HG03139 (cell line): ENCODE data around the gene TREX2.
"Not testable (repeated sequence)": the region's sequence is repeated elsewhere in the genome, so short reads cannot be mapped to it uniquely, and the experiment has no call there.

ENCODE experiments used
- ATAC-seq: cut with Tn5 transposase; IDR thresholded peaks from one replicate; pipeline ENCODE4 v1.9.1; 2021; ENCODE audit not compliant: unreplicated experiment

The TREX2 gene

DNA sequence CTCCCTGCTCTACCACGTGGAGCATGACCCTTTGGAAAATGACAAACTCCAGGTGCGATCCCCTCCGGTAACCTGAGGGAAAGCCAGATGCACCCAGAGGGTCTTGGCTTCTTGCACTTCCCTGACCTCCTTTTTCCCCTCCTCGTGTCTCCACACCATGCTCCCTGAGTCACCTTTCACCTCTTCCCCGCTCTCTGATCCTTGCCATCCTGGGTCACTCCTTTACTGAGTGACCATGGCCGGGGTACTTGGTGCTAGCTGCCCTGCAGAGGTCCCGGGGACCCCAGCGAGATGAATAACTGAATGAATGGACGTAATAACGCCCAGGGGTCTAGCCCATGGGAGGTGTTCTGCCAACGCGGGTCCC, 35.0 kb downstream of the TREX2 start:
- ATAC-seq, result no peak

DNA sequence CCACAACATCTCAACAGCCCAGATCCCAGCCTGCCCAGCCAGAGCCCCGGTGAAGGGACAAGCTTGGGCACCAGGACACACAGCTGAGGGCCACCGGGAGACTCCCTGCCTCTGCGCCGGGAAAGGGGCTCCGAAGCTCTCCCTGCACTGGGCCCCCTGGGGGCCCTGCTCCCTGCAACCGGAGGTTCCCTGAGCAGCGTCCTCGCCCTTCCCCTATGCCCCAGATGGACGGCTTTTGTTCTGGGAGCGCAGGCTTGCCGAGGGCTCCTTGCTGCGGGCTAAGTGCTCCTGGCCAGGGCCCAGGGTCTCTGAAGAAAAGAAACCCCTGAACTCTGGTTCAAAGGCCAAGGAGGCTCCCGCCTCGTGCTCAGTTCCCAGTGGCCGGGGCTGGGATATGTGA, 35.5 kb downstream of the TREX2 start:
- no peak for ATAC-seq

- no peak for ATAC-seq
Measured at GRCh38 chrX:153409414-153410101, 36.3 kb downstream of the TREX2 start.

DNA sequence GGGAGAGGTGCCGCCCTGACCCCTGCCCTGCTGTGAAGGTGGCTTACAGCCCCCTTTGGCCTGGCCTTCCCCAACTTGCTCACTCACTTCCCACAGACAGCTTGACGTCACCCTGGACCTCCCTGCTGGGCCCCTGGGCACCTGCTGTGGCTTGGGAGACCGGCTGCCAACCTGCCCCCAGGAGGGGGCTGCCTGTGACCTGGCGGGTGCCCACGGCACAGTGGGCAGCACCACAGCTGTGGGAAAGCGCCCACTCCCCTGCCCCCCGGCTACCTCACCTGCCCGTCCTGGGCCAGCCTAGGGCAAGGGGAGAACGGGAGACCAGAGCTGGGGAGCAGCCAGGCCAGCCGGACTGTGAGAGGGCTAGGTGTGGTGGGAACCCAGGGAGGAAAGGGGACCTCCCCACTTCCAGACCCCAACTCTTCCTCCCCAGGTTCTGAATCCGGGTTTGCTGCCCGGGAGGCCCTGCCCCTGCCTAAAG, 36.9 kb downstream of the TREX2 start:
- no peak for ATAC-seq

DNA sequence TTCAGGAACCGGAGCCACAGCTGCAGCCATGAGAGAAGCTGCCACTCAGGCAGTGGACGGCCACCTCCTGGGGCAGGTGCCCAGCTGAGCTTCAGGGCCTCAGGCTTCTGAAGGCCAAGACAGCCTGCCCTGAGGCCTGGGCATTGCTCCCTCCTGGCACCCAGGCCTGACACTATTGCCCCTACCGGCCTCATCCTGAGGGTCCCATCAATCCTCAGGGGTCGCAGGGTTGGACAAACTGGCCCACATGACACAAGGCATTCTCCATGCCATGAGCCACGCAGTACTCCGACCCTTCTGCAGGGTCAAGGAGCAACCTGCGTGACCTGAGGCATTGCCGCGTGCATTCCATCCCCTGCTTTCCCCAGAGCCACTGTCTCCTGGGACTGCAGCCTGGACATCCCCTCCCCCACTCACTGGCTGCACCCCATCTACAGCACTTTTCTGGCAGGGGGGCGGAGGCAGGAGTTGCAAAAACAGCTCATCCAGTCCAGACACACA, 37.6 kb downstream of the TREX2 start:
- ATAC-seq, result no peak

GRCh38 chrX:153407736-153408135, 38.1 kb downstream of the TREX2 start:
- no peak for ATAC-seq

DNA sequence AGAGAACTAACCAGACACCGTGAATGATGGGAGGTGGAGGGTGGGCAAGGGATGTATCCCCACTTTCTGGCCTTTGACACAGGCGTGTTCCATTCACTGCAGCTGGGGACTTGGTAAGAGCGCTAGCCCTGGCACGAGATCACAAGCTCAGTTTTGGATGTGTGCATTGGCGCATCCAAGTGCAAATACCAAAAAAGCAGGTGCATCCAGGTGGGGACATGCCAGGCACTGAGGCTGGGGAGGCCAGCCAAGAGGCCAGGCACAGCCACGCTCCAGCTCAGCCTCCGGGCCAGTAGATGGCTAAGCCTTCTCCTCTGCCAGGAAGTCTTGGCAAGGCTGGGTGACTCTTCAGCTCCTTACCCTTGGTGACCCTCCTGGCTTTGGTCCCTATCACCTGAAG, 39.0 kb downstream of the TREX2 start:
- no peak for ATAC-seq

GRCh38 chrX:153406011-153406410, 39.8 kb downstream of the TREX2 start:
- ATAC-seq, result no peak

- ATAC-seq, result no peak
Measured at GRCh38 chrX:153405426-153405825, 40.4 kb downstream of the TREX2 start.

- not testable (repeated sequence) for ATAC-seq
Measured at GRCh38 chrX:153404333-153404732, 41.5 kb downstream of the TREX2 start.

GRCh38 chrX:153401133-153401764, 44.6 kb downstream of the TREX2 start, which contains the start of gene PNMA6E:
TSS of gene PNMA6E (minus strand) at chrX:153401350. CDS start at chrX:153398849, 2,501 bp downstream.
- ATAC-seq, result no peak

DNA sequence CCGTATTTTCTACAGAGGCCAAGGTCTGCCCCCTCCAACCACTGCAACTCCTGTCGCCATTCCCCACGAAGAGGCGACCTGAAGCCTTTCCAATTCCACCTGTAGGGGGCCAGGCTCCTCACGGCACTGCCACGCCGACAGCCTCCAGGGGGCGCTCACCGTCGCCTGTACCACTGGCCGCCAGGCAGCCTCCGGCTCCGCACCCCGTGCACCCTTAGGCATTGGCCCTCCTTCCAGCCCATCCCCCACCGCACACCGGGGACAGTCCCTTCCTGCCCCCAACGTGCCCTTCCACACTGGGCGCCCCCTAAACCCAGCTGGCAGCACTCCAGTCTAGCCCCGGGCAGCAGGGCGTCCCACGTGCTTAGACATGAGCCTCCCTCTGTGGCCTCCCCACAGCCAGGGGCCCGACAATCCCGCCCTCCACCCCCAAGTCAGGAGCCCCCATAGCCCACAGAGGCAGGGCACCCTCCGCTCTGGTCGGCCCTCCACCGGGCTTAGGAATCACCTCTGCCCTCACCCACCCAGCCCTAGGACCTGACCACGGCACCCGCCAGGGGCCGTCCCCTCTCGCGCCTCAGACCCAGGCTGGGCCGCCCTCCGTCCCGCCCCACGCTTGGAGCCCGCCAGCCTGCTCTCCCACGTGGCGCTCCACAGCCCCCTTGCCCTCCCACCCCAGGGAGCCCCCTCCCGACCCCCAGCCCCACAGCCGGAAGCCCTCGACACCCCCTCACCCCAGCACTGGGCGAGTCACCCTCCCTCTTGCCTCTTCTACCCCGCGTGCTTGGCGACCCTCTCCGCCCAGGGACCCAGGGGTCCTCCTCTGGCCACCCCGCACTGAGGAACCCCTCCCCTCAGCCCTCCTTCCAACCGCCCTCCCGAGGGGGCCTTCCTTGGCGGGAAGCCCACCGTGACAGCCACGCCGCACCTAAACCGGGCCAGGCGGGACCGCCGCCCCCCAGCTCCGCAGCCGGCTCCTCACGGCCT, 45.4 kb downstream of the TREX2 start:
- ATAC-seq, result no peak

GRCh38 chrX:153398275-153398960, 47.4 kb downstream of the TREX2 start:
- ATAC-seq, result no peak

DNA sequence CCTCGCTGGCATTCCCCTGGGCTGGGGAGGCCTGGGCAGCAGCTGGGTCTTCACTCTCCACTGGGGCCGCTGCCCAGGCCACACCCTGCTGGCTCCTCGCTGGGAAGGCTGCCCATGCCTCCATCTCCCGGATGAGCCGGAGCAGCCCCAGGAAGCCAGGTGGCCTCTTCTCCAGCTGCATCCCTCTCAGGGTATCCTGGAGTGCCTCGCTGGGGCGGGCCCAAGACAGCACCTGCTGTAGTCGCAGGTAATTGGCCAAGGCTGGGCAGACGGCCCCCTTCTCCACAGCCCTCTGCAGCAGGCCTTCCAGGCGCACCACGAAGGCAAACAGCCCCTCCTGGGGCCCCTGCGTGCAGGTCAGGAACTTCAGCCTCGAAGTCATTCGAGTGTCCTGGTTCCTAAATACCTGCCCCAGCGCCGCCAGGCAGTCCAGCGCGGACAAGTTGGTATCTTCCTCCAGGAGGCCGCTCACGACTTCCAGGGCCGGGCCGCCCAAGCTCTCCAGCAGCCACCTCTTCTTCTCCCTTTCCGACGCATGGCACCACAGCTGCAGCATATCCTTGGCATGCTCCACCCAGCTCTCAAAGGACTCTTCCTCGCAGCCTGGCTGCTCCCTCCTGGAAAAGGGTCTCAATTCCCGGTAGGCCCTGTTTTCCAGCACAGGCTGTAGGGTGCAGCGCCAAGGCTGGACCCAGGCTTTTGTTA, 48.4 kb downstream of the TREX2 start:
- ATAC-seq, result no peak

GRCh38 chrX:153396320-153397195, 49.3 kb downstream of the TREX2 start:
- no peak for ATAC-seq

DNA sequence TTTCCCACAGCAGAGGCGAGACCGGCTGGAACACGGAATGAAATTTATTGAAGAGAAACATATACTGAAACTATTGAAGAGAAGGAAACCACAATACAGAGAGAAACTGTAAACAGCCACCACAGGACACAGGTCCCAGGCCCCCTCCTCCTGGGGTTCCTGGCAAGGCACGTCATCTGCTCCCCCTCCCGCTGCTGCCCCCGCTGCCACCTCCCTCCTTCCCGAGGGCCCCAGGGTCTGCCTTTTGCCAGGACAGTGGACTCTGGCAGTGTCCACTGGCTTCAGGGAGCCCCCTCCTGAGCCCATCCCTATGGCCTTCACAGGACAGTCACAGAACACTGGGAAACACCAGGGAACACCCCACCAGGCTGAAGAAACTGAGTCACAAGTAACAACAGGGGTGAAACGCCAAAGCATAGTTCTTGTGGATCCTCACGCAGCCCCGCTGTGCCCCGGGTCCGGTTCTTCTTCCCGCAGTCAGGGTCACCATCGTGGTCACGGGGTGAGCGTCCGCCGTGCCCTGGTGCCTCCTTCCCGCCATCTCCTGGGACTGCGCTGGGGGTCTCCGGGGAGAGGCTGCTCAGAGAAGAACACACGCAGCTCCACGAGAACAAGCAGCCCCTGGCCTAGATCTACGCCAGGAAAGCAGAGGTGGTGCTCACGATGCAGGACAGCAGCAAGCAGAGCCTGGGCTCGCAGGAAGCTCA, 50.1 kb downstream of the TREX2 start:
- ATAC-seq, result no peak

- ATAC-seq, result no peak
Measured at GRCh38 chrX:153394612-153395011, 51.2 kb downstream of the TREX2 start.
